Skin epidermis (tissue), 12 donors: ENCODE data around the gene PRR29.
"Not testable (repeated sequence)": the region's sequence is repeated elsewhere in the genome, so short reads cannot be mapped to it uniquely, and the experiment has no call there.

Source experiments
- H3K27ac ChIP-seq, 21 experiments: fragments of 200-600 bp; sonication (generic) in 11 of 21; one replicate each; pipeline ENCODE4 v1.5.0; 2020; ENCODE audit warnings: mild to moderate bottlenecking in 3 of 21, inconsistent platforms in 2 of 21, moderate library complexity in 2 of 21
- H3K4me3 ChIP-seq, 7 experiments: fragments of 200-600 bp; sonication (generic) in 2 of 7; one replicate each; pipeline ENCODE4 v1.5.0; 2020; ENCODE audit warnings: inconsistent platforms in 2 of 7, mild to moderate bottlenecking in 2 of 7, moderate library complexity in 1 of 7

The PRR29 gene

DNA sequence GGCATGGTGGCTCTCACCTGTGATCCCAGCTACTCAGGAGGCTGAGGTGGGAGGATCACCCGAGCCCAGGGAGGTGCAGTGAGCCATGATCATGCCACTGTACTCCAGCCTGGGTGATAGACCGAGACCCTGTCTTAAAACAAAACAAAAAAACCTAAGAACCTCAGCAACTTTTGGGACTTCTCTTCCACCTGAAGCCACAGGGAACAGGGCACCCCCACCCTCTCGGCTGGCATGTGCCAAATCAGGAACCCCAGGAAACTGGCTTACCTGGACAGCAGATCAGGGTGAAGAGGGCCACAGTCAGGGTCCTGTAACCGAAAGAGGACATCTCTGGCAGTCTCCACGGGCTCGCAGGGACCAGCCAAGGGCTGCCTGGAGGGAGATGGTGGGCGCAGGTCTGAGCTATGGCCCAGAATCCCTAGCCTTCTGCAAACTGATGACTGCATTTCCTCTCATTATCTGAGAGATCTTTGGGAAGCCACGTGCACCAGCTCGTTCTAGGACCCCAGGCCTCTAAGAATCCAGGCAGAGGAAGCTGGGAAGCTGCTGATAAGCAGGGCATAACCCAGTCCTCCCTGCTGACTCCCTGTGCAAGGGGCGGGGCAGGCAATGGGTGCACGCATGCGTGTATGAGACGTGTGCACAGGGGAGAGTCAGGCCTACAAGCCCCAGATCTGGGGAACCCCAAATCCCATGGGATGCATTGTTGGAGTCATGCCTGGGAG, 8.4 kb downstream of the PRR29 start:
- Histone ChIP-seq H3K4me3 (no peak overlapping the region), H3K27ac (peak overlapping the region in 9 of 21 experiments; percentile 3 to 62 (median 26))

DNA sequence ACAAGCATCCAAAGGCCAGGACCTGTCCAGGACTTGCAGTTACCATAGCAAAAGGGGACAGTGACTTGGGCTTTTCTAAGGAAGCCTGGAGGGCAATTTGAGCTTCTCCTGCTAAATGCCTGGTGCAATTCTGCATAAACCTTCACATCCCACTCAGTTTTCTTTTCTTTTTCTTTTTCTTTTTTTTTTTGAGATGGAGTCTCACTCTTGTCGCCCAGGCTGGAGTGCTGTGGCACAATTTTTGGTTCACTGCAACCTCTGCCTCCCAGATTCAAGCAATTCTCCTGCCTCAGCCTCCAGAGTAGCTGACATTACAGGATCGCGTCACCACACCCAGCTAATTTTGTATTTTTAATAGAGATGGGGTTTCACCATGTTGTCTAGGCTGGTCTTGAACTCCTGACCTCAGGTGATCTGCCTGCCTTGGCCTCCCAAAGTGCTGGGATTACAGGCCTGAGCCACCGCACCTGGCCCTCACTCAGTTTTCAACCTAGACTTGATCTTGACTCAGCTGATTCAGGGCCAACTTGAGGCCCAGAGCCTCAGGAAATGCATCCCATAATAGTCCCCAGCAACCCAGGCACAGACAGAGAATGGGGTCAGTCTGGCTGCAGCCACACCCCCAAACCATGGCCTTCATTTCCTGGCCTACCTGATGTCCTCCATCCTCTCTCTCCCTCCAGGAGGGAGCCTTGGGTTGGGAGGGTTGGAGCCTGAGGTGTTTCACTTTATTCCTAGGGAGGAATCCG, 9.1 kb downstream of the PRR29 start:
- H3K27ac ChIP-seq: peak overlapping the region in 7 of 21 experiments; percentile 5 to 38 (median 17)
- not testable (repeated sequence) for H3K4me3 ChIP-seq

DNA sequence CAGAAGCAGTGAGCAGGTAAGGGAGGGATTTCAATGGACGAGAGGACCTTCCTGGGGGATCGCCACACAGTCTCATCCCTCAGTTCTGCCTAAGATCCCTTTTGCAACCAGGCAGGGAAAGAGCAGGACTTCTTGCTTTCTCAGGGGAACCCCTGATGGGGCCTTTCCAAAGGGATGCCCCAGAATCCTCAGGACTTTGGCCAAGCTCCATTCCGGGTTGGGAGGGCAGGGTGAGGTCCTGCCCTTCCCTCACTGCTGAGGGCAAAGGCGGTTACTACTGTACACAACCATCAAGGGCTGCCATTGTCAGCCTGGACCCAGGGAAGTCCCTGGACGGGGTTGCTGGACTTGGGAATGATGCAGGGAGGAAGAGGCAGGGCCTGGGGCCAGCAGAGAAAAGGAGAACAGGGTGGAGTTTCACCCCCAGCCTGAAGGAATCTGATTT, 9.7 kb downstream of the PRR29 start:
- Histone ChIP-seq H3K27ac (peak overlapping the region in 7 of 21 experiments; percentile 5 to 38 (median 14)), H3K4me3 (no peak overlapping the region)

DNA sequence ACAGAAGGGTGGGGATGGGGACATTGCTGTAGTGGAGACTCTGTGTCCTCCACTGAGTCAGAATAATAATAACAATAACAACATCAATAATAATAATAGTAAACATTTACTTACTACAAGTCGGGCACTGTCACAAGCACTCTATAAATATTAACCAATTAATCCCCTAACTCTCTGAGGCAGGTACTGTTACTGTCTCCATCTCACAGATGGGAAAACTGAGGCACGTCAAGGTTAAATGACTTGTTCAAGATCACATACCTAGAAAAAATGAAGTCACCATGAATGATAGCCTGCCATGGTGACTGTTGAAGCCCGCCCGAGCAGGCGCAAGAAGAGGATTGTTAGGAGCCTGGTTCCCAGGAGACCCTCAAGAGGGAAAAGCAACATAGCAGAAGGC, 10.2 kb downstream of the PRR29 start:
- H3K4me3 ChIP-seq: no peak overlapping the region
- H3K27ac ChIP-seq: peak overlapping the region in 7 of 21 experiments; percentile 4 to 30 (median 8)

DNA sequence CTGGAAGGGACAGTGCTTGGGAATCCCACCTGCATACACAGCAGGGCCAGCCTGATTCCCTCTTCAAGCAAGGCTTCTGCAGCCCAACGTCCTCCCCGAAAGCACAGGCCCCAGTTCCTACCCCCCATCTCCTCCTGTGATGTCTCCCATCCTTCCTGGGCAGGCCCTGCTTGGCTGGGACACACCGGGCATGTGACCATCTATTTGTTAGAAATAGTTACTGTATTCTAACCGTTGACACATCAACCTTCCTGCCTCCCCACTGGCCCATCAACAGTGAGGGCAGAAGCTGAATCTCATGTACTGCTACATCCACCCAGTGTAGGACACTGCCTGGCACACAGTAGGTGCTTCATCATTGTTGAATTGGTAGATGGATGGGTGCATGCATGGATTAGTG, 10.7 kb downstream of the PRR29 start:
- Histone ChIP-seq H3K27ac (peak overlapping the region in 6 of 21 experiments; percentile 4 to 30 (median 7)), H3K4me3 (no peak overlapping the region)

DNA sequence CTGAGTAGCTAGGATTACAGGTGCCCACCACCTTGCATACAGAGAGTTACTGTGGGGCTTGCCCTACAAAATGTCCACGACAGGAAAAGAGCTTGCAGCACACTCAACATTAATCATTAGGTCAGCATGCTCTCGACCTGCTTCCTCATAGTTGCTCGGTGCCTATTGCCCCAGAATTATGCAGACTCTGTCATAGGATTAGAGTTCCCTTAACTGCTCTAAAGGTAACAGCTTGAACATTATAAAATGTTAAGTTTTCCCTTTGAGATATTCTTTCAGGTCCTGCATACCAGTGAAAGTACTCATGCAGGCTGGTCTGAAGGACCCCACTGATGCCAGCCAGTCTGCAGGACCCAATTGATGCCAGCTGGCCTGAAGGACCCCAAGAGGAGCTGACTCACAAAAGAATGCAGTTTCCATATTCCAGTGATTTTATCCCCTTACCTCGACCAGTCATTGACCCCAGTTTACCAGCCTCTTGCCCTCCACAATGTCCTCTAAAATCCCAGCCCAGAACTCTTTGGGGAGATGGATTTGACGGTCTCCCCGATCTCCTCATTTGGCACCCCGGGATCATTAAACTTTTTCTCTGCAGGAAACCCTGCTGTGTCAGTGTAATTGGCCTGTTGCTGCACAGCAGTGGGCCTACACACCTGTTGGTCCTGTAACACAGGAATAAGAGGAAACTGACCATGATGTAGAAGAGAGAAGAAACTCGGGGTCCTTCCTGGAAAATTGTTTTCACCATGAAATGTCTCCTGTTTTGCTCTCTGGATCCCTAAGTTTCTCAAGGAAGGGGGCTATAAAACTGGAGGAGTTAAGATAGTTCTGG, 11.6 kb downstream of the PRR29 start:
- H3K27ac ChIP-seq: peak overlapping the region in 2 of 21 experiments; percentile 29 to 35
- H3K4me3 ChIP-seq: no peak overlapping the region

DNA sequence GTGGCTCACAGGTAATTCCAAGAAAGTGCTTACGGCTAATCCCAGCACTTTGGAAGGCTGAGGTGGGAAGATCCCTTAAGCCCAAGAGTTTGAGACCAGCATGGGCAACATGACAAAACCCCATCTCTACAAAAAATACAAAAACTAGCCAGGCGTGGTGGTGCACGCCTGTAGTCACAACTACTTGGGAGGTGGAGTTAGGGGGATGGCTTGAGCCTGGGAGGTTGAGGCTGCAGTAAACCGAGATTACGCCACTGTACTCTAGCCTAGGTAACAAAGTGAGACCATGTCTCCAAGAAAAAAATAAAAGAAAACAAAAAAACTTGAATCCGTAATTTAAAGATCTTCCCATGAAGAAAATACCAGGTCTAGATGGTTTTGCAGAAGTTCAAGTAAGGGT, 17.3 kb downstream of the PRR29 start:
- peak overlapping the region in 9 of 21 experiments; percentile 20 to 79 (median 71) for H3K27ac ChIP-seq

DNA sequence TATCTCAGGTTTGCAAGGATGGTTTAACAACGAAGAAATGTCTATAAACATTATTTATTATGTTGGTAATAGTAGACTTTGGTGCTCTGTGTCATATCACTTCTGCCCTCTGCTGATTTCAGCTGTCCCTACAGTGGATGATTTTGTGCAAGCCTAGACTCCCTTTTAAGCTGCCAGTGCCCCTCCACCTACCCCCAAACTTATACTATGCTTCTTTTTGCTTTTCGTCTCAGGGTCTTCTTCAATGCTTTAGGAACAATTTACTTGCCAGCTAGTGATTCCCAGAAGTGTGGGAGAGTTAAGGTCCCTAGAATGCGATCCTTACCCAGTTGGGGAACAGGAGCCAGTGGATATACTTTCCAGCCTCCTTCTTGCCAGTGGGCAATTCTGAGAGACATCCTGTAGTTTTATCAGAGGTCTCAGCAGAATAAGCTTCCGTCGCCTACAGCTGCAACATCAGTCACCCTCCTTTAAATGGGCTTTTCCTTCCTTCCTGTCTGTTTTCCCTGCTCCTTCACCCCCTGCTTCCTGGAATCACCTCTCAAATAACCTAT, 18.2 kb downstream of the PRR29 start:
- no peak overlapping the region for H3K4me3 ChIP-seq
- H3K27ac ChIP-seq: peak overlapping the region in 18 of 21 experiments; percentile 5 to 79 (median 52)

More for the DNA sequence above, 17.3 kb downstream of the PRR29 start:
- no peak overlapping the region for H3K4me3 ChIP-seq

DNA sequence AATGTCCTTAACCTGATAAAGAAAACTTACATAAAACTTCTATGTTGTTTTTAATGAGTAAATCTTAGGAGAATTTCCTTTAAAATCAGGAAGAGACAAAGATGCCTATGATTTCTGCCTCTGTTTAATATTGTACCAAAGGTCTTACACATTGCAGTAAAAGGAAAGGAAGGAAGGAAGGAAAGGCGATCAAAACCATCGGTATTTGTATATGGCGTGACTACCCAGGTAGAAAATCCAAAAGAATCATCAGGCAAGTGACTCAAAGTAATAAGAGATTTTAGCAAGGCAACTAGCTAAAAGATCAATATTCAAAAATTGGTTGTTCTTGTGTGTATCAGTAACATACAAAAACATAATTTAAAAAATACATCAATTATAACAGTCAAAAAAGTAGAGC, 18.8 kb downstream of the PRR29 start:
- Histone ChIP-seq H3K4me3 (no peak overlapping the region), H3K27ac (peak overlapping the region in 14 of 21 experiments; percentile 5 to 79 (median 58))

DNA sequence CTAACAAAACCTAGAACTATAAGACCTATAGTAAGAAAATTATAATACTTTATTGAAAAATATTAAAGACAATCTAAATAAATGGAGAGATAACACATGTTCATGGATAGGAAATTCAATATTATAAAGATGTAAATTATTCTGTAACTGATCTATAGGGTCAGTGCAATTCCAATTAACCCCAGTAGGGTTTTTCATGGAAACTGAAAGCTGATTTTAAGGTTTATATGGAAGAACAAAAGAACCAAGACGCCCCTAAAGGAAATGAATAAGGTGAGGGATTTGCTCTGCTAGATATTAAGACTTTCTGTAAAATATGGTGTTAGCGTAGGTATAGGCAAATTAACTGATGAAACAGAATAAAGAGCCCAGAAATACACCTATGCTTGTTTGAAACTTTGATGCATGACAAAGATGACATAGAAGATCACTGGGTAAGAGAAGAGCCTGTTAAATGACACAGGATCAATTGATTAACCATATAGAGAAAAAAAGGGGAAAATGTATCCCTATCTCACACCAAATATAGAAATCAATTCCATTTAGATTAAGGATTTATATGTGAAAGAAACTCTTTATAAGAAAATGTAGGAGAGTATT, 19.3 kb downstream of the PRR29 start:
- Histone ChIP-seq H3K4me3 (no peak overlapping the region), H3K27ac (peak overlapping the region in 3 of 21 experiments; percentile 24 to 75 (median 38))

DNA sequence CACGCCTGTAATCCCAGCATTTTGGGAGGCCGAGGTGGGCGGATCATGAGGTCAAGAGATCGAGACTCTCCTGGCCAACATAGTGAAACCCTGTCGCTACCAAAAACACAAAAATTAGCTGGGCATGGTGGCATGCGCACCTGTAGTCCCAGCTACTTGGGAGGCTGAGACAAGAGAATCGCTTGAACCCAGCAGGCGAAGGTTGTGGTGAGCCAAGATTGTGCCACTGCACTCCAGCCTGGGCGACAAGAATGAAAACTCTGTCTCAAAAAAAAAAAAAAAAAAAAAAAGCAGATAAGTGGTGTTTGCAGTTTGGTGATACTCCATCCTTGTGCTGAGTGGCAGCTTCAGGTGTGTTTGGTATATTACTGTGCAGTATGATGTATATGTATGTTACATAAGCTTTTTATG, 21.4 kb downstream of the PRR29 start:
- H3K4me3 ChIP-seq: peak overlapping the region; percentile 23 to 46 (median 39)

DNA sequence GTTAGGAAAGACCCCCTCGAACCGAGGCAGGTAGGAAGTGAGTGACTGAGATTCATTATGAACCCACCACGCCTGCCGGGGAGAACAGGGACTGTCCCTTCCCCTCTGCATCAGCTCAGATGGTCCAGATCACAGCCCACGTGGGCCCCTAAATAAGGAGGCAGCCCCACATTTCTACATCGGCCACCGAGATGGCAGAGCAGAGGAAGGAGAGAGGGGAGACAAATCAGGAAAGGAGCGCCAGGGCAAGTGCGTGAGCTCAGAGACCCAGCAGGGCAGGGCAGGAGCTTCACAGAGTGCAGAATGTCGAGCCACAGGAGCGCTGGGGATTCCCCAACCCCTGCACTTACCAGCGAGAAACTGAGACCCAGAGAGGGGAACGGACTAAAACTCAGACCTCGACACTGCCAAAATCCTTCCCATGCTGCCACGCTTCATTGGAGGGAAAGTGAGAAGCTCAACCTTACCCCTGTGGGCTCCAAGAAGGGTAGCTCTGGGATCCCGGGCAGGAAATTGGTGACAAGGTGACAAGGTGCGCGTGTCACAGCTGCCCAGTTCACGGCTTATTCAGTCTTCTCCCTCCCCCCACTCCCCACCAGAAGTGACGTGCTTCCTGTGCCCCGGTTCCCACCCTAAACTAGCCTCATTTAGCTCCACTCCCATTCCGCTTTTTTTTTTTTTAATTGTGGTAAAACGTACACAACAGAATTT, 22.1 kb downstream of the PRR29 start, which contains the start of gene ICAM2:
ICAM2 (minus strand) TSS at position 578 of the 711 bp plus-strand sequence. CDS start 13,942 bp downstream, outside the sequence.
- Histone ChIP-seq H3K4me3 (peak within 1 kb of the TSS; percentile 23 to 46 (median 39)), H3K27ac (peak within 1 kb of the TSS in 20 of 21 experiments; percentile 25 to 93 (median 79))

More for the DNA sequence above, 21.4 kb downstream of the PRR29 start:
- H3K27ac ChIP-seq: peak overlapping the region in 20 of 21 experiments; percentile 25 to 93 (median 79)

DNA sequence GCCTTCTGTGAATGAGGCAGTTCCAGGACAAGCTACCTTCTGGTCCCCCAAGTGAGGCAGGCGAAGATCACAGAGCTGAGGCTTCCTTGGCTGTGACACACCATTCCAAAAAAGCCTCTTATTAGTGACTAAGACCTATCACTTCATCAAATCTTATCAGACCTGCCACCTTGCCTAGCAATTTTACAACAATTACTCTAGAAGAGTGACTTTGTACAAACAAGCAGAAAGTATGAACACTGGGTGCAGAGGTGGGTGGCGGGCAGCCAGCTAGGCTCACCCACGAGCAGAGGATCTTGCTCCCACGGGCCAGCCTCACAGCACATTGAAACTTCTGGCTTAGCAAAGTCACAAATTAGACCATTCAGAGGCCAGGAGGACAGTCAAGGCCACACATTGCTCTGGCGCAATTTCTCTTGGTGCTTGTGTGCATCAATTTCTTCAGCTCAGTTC, 24.5 kb downstream of the PRR29 start:
- Histone ChIP-seq H3K4me3 (no peak overlapping the region), H3K27ac (peak overlapping the region in 1 of 21 experiments; percentile 26)

DNA sequence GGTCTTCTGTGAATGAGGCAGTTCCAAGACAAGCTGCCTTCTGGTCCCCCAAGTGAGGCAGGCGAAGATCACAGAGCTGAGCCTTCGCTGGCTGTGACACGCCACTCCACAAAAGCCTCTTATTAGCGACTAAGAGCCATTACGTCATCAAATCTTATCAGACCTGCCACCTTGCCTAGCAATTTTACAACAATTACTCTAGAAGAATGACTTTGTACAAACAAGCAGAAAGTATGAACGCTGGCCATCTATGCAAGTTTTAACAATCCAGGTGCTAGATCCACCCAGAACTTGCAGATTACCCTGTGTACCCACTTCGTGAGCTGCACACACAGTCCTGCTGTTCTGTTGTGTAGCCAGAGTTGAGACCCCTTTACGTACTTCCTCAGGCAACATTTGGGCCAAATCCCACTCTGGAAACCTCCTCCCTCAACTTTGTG, 26.1 kb downstream of the PRR29 start:
- H3K27ac ChIP-seq: peak overlapping the region in 5 of 21 experiments; percentile 38 to 70 (median 51)

DNA sequence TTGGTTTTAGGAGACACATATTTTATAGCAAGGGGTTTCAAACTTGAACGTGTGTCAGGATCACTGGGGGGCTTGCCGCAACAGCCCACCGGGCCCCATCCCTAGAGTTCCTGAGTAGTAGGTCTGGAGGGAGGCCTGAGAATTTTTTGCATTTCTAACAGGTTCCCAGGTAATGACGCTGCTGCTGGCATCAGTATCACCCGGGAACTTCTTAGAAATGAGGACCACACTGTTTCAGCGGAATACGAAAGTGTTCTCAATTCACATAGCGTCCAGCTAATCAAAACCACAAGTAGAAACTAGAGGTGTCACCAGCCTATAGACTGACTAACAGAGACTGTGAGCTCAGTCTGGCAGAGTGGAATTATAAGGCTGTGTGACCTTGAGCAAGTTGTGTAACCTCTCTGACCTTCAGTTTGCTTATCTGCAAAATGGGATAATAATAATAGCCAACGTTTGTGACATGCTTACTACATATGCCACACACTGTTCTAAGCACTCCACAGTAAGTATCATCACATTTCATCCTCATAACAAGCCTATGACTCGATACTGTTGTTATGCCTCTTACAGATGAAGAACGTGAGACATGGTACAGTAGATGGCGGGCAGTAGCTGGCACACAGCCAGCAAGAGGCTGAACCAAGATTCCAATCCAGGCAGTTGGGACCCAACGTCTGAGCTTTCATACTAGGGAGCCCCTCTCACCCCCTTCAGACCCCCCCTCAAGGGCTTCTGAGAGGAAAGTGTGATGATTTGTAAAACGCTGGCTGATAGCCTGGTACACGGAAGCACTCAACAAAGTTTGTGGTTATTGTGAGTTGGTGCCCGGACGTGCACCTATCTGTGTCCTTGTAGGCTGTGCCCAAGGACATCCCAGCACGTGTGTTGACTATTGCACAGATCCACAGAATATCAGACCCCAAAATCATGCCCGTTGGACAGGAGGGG, 26.9 kb downstream of the PRR29 start:
- peak overlapping the region in 7 of 21 experiments; percentile 16 to 70 (median 51) for H3K27ac ChIP-seq
- H3K4me3 ChIP-seq: no peak overlapping the region

More for the DNA sequence above, 26.1 kb downstream of the PRR29 start:
- H3K4me3 ChIP-seq: no peak overlapping the region

DNA sequence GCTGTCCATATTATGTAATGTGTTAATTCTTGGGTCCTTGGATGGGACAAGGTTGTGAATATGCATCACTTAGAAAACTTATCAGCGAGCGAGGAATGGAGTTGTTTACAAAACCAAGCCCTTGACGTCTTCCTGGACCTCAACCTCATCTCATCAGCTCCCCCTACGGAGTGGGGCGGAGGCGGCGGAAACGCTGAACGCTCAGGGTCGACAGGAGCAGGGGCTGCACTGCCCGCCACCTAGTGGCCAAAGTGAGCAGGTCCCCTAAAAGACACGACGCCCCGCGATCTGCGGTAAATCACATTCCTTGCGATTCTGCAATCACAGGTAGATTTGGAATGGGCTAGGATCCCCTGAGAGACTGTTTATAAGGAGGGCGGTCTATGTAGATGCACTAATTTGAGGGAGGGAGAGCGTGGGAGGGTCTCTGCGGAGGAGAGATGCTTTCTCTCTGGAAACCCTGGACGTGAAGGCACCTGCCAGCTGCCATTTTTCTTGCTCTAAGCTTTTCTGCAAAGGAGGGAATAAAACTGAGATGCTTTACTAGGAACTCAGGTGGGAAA, 27.7 kb downstream of the PRR29 start:
- H3K4me3 ChIP-seq: peak overlapping the region in 1 of 7 experiments; percentile 16
- peak overlapping the region in 5 of 21 experiments; percentile 38 to 70 (median 52) for H3K27ac ChIP-seq
